NCI-H2081 (cell line): ENCODE measurements around the gene CACNG5.

Experiments used
- DNase-seq, 2 experiments: peaks; one replicate each; lab custom pipeline; 2025; lab: John Stamatoyannopoulos, UW

CACNG5 gene, protein sequence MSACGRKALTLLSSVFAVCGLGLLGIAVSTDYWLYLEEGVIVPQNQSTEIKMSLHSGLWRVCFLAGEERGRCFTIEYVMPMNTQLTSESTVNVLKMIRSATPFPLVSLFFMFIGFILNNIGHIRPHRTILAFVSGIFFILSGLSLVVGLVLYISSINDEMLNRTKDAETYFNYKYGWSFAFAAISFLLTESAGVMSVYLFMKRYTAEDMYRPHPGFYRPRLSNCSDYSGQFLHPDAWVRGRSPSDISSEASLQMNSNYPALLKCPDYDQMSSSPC

DNA sequence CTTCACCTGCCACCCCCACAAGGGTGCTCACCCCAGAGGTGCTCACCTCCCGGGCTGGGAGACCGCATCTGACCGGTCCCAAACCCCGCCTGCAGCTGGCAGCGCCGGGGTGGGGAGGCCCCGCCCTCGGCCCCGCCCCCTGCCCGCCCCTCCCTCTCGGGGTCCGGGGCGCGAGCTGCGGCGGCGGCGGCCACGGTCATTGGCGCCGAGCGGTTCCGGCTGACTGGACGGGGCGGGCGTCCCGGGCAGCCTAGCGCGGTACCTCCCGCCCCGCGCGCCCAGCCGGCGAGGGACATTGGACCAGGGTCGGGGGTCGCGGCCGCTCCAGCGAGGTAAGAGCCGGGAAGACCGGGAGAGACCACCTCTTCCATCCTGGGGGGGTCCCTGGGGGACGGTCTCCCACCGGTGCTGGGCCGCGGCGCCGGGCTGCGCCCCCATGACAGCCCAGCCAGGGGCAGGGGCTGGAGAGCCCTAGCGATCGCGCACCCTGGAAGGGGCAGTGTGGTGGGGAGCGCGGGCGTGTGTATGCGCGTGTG, at the start of gene CACNG5:
Gene CACNG5, plus strand, starts transcription at position 199 of the 536 bp plus-strand sequence. CDS start 42,216 bp downstream, outside the sequence.
- peak in 1 of 2 experiments; percentile 24 for DNase-seq

DNA sequence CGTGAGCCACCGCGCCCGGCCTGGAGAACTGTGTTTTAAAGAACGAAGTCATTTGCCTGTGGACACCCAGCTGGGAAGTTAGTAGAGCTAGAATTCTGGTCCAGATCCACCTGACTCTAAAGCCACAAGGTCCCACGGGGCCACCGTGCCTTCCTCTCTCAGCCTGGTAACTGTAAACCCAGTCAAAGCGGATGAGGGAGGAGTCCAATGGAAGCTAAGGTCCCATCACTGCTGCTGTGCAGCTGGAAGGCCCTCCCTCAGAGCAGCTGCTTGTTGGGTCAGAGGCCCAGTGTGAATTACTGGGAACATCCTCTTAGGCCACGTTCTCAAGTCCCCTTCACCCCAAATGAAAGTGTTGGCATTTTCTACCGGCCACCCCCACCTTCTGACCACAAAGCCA, 48.8 kb upstream of the CACNG5 start:
- DNase-seq, result no peak

DNA sequence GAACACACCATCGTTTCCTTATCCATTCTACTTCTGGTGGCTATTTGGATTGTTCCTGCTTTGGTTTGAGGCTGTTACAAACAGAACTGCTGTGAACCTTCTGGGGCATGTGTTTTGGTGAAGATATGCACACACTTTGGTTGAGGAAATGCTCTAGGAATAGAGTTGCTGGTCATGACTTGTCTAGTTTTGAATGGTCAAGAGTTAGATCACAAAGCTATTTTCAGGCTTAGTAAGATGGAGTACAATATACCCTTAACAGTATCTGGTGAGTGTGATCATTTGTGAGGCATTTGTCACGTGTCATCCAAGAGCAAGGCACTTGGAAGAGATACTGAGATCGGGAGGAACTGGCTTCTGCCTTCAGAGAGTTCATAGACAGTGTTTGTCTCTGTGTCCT, 47.0 kb upstream of the CACNG5 start:
- DNase-seq, result no peak

DNA sequence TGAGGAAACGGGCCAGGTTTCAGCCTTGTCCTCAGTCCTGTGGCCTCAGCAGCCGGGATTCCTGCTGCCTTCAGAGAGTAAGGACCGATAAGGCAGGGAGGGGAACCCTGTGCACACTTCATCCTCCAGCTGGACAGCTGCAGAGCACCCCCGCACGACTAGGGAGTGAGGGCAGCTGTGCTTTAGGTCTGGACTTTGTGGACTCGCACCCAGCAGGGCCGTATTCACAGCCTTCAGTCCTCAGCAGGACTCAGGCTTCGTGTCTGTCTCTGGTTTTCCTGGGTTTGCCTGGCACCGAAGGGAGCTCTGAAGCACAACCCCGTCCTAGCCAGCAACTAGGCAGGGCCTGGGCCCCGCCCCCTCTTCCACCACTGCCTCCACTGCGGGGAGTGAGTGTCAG, 45.8 kb upstream of the CACNG5 start:
- DNase-seq, result no peak

DNA sequence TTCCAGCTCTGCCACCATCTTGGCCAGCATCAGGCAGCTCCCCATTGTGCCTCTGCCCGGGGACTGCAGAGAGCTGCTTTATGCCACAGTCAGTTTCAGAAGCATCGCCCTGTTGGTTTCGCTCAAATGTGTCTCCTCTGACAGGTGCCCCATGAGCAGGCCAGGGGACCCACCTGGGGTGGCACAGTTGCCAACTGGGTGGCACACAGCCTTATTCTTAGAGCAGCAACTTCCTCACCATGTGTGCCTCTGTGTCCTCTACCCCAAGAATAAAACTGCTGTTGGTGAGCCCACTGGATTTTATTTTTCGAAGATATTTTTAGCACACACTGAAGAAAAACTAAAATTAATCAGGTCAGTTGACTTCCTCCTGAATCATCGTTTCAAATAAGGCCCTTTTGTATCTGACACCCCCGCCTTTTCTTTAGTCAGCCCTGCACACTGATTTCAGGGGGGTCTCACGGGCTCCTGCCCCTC, 44.9 kb upstream of the CACNG5 start:
- DNase-seq, result no peak

DNA sequence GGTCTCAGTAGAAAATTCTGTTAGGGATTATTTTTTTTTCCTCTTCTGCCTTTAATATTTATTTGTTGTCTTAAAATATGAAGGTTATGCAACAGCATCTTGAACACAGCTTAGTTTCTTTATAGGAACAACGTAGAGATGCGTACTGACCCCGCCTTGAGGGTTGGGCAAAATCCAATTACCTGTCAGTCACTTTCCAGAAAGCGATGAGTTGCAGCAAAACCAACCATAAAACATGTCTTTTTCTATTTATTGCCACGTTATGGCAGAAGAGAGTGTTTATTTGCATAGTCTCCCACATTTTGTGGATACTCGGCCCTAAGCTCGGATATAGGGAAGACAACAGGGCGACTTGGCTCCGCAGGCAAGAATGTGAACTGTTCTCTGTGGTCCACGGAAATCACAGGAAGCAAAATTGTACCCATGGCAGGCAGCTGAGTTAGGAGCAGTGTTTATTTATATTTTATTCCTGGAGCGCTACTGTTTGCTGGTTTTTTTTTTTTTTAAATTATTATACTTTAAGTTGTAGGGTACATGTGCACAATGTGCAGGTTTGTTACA, 44.3 kb upstream of the CACNG5 start:
- DNase-seq, result no peak

DNA sequence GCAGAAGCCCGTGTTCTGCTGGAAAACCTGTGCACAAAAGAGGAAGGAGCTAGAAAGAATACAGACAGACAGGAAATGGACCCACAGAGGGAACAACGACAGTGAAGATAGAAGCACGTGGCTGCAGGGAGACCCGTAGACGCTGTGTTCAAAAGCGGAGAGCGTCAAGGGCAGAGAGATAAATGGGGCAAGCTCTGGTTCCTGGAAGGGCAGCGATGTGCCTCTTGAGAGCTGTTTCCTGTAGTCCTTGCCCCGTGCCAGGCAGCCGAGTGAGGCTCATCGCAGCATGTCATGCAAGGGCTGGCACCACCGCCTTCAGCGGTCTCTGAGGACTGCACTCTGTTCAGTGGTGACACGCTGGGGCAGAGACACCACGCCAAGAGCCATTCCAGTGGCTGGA, 43.6 kb upstream of the CACNG5 start:
- DNase-seq, result no peak

DNA sequence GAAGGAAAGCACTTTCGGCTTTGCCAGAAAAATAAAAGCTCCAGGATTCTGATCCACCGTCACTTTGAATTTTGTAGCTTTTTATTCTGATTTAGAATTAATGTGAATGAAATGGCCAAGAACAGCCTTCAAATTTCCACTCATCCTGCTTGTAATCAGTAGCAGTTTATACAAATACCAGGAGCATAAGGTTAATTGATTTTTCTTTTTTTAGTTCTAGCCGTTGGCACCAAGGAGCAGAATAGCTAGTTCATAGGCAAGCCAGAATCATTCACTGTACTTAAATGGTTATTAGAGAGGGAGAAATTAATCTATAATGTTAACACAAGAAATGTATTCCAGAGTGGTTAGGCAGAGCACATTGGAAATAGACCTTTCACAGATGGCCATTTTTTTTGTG, 41.1 kb upstream of the CACNG5 start:
- DNase-seq, result no peak

DNA sequence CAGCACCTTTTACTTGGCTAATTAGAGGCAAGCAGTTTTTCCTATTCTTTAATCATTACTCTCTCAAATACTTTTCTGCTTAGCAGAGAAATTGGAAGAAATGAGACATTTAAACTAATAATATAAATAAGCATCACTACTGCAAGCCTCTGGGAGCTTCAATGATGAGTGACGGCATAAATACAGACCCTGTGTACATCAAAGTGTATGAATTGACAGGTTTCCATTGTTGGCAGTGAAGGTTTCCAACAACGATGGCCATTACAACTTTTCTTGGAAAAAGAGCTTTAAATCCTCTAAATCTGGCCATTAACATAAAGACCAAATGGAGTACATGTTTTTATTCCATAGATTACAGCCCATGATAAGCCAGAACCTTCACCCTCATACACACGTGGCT, 39.4 kb upstream of the CACNG5 start:
- no peak for DNase-seq

DNA sequence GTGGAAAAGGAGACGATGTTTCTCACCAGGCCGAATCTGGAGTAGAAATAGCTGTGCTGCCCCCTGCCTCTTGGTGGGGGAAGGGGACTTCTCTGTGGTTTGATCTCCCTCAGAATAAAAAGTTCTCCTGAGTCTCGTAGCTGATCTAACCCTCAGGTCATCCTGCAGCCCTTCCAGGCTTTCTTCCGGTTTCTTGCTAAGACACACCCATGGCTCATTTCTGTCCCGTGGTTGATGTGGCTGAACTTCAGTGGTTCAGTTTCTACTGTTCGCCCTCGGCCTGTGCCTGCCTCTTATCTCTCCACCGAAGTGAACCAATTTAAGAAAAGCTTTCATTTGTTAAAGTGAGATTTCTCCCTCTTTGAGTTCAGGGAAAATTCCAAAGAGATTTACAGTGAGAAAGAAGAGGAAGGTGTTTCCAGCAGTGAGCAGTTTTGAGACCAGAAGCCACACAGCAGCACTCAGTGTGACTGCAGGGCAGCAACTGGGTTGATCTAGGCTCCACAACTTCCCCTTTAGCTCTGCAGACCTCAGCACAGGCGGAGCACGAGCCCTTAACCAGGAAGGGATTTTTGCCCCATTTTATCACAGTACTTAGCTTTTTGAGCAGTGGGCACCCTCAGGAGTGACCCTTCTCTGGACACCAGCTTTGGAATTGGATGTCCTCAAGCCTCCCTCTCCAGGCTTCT, 34.9 kb upstream of the CACNG5 start:
- DNase-seq, result no peak

DNA sequence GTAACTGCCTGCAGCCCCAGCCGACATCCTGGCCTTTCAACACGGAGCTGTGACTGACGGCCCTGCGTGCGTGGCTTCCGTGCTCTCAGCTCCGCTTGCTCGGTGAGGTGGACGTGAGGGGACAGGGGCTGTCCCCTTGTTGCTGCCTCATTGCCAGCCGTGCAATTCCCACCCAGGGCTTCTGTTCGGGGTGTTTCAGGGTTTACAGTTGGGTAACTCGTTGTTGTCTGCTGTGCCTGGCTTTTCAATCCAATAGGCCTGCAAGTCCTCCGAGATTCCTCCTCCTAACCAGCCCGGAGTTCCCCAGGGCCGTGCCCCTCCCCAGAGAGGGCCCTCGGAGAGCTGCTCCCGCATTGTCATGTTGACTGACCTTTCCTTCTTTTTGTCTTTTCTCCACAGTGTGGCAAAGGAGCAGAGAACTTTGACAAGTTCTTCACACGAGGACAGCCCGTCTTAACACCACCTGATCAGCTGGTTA, 31.4 kb upstream of the CACNG5 start:
- DNase-seq, result no peak

DNA sequence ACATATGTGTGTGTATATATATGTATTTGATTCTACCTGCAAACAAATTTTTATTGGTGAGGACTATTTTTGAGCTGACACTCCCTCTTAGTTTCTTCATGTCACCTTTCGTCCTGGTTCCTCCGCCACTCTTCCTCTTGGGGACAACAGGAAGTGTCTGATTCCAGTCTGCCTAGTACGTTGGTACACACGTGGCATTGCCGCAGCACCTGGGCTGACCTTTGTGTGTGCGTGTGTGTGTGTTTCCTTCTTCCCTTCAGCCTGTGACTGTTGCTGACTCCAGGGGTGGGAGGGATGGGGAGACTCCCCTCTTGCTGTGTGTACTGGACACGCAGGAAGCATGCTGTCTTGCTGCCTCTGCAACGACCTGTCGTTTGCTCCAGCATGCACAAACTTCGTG, 29.4 kb upstream of the CACNG5 start:
- no peak for DNase-seq

DNA sequence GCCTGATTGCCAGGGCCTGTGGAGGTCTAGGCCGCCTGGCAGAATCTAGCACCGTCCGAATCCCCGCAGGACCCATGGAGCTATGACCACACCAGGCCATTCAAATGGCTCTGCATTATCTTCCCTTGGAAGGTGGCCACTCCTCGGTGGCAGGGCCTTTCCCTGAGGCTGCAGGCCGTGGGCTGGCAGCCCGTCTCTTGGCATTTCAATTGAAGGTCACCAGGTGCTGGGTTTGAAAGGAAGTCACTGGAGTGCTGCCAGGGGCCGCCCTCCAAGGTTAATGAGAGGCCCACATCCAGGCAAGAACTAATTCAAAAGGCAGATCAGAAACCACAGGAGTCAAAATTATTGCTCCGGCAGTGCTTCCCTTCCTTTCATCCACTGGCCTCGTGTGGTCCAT, 27.7 kb upstream of the CACNG5 start:
- peak; percentile 17 to 47 for DNase-seq

DNA sequence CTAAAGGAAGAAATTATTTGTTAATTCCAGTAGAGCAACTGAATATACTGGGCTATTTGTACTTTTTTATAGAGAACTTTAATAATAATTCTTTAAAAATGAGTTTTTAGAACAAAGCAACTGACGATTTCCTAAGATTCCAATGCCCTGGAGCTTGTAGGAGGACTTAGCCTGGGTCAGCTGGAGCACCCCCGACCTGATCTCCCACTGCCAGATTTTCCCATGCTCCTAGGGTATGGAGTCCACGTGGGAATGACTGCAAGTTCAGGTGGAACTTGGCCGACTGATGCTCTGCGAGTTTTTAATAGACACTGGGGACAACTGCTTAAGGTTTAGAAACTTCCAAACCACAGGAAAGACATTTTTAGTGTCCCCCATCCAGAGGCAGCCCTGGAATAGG, 25.5 kb upstream of the CACNG5 start:
- DNase-seq, result no peak

DNA sequence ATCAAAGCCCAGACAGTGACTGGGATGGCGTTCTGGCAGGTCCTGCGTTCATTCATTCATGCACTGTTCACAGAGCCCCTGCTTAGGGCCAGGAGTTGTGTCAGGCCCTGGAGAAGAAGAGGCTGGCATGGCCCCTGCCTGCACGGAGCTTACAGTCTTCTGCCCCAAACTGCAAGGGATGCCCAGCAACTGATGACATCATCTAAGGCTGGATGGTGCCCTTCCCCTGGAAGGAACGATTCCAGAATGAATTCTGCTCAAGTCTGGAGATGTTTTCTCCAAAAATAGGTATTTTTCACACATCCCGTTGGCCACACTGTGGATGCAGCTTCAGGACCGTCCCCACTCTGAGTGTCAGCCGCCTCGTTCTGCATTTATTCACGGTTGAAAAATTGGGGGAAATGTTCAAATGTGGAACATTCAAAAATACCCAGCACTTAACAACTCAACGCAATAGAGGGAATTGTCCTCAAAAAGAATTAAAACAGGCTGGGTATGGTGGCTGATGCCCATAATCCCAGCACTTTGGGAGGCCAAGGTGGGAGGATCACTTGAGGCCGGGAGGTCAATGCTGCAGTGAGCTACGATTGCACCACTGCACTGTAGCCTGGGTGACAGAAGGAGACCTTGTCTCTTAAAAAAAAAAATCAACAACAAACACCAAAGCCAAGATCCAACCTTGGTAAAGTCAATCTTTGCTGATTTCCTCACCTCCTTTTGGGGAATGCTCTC, 23.8 kb upstream of the CACNG5 start:
- DNase-seq, result no peak

DNA sequence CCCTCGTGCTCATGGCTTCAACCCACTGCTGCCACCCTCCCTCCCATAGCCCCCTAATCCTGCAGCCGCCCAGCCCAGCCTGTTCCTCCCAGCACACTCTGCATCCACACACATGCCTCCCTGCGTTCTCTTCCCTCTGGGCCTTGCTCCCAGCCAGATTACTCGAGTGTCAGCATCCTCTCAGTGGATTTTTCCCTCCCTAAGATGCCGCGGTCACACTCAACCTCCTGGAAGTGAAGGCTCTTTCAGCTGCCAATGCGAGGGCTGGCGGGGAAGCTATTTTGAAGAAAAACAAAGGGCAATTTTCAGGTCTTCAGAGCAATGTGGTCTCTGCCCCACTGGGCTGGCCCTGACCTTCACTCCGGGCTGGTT, 23.2 kb upstream of the CACNG5 start:
- no peak for DNase-seq

DNA sequence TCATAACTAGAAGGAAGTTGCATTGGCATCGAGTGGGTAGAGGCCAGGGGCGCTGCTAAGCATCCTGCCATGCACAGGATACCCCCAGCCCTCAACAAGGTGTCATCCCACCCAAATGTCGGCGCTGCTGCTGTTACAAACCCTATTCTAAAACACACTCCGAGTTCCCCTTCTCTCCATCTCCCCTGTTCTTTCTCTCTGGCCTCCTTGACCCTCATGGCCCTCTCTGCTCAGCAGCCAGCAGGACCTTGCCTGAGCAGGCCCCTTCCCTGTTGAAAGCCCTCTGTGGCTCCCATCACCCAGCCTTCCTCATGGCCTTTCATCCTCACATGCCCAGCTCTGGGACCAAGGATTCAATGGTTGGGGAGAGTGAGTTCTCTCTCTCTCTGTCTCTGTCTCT, 22.3 kb upstream of the CACNG5 start:
- DNase-seq, result no peak

DNA sequence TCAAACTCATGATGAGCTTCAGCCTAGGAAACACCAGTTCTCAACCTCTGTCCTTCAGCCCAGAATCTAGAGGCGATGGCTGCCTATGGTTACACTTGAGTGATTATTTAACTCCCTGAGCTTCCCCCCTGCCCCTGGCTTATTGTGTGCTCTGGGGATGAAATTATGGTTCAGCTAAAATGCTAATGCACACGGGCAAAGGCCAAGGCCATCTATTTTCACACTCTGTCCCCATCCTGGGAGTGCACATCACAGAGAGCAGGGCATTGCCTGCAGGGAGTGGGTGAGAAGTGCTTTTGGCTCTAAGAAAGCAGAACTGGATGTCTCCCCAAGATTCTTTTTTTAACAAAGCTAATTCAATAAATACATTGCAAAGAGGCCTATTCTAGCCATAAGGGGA, 21.6 kb upstream of the CACNG5 start:
- DNase-seq, result no peak

DNA sequence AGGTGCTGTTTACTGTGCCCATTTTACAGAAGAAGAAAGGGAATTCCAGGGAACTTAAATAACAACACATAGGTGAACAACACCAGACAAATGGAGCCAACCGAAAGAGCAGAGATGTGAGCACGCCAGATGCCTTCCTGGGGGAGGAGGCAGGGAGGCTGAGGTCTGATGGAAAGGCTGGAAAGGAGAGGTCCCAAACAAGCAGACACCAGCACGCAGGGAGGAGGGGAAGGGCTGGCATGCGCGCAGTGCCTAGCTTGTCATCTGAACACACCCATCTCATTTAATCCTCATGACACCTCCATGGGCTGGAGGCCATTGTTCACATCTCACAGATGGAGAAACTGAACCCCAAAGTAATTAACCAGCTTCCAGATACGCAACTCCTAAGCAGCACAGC, 20.9 kb upstream of the CACNG5 start:
- DNase-seq, result no peak

DNA sequence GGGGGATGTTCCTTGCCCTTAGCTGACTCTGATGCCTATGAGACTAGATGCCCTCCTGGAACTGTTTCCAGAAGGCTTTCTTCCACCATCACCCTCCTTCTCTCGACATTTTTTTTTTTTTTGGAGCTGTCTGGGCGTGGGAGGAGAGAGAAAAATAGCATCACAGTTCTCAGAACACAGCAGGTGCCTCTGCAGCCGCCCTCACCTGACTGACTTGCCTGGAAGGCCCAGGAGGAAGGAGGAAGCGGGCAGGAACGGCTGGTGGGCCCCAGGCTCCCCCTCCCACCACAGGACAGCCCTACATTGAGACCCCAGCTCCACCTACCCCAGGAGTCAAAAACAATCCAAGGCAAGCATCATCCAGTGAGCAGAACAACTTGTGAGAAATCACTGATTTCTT, 20.3 kb upstream of the CACNG5 start:
- DNase-seq, result no peak

DNA sequence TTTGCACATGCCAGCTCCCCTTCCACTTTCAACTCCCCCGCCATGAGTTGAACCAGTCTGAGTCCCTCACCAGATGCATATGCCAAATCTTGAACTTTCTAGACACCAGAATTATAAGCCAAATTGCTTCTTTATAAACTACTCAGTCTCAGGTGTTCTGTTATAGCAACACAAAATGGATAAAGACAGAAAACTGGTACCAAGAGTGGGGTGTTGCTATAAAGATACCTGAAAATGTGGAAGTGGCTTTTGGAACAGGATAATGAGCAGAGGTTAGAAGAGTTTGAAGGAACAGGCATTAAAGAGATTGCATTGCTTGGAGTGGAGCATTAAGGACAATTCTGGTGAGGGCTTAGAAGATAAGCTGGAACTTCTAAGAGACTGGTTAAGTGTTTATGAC, 17.2 kb upstream of the CACNG5 start:
- DNase-seq, result no peak

DNA sequence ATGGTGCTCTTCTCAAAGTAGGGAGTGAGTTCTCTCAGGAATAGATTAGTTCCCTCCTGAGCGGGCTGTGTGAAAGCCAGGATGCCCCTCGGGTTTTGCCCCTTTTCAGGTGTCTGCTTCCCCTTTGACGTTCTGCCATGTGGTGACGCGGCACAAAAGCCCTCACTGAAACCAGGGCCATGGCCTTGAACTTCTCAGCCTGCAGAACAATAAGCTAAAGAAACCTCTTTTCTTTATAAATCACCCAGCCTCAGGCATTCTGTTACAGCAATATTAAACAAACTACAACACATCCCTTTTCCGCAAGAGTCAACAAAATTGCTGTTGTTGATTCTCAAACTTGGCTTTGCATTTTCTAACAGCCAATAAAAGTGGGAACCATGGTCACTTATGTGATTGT, 15.5 kb upstream of the CACNG5 start:
- DNase-seq, result no peak
